DOHH2 (cell line): ENCODE results near the gene PRSS38.

ENCODE experiments used
- H3F3A ChIP-seq: fragments of 200-600 bp; sonication (generic), shearing (Covaris generic); 2 replicates; pipeline ENCODE4 v1.6.0; 2016; ENCODE audit warnings: antibody characterized with exemption, mild to moderate bottlenecking; ENCODE audit not compliant: control insufficient read depth, insufficient read depth
- H3K27ac ChIP-seq: fragments of 200-600 bp; sonication (generic); 2 replicates; pipeline ENCODE4 v1.5.1; 2014; ENCODE audit warnings: low read depth, mild to moderate bottlenecking, low read length, moderate library complexity
- H3K27me3 ChIP-seq: fragments of 200-600 bp; sonication (generic); 2 replicates; pipeline ENCODE4 v1.6.1; 2014; ENCODE audit warnings: mild to moderate bottlenecking, low read length, mixed read lengths; ENCODE audit not compliant: control insufficient read depth
- H3K36me3 ChIP-seq: fragments of 200-600 bp; sonication (generic); 2 replicates; pipeline ENCODE4 v1.6.1; 2014; ENCODE audit warnings: mild to moderate bottlenecking, low read length, moderate library complexity, mixed read lengths; ENCODE audit not compliant: control insufficient read depth
- H3K4me1 ChIP-seq: fragments of 200-600 bp; sonication (generic); 2 replicates; pipeline ENCODE4 v1.6.1; 2014; ENCODE audit warnings: mild to moderate bottlenecking, low read length, mixed read lengths; ENCODE audit not compliant: control insufficient read depth
- H3K4me2 ChIP-seq: fragments of 200-600 bp; sonication (generic); 2 replicates; pipeline ENCODE4 v1.6.0; 2014; ENCODE audit warnings: mild to moderate bottlenecking, low read length, moderate library complexity
- H3K4me3 ChIP-seq: fragments of 200-600 bp; sonication (generic); 2 replicates; pipeline ENCODE4 v1.5.1; 2014; ENCODE audit warnings: mild to moderate bottlenecking, low read length, mixed read lengths
- H3K79me2 ChIP-seq: fragments of 200-600 bp; sonication (generic); 2 replicates; pipeline ENCODE4 v1.6.1; 2014; ENCODE audit warnings: mild to moderate bottlenecking, low read length, mixed read lengths; ENCODE audit not compliant: control insufficient read depth
- H3K9me2 ChIP-seq: fragments of 200-600 bp; sonication (generic); replicated peaks from 2 replicates; pipeline ENCODE4 v1.6.1; 2014; ENCODE audit warnings: mild to moderate bottlenecking, low read length, mixed read lengths; ENCODE audit not compliant: control insufficient read depth
- H3K9me3 ChIP-seq: fragments of 200-600 bp; sonication (generic); 2 replicates; pipeline ENCODE4 v1.6.1; 2014; ENCODE audit warnings: antibody characterized with exemption, low read length, mixed read lengths; ENCODE audit not compliant: control insufficient read depth, insufficient read depth
- H4K20me1 ChIP-seq: fragments of 200-600 bp; sonication (generic); 2 replicates; pipeline ENCODE4 v1.6.0; 2014; ENCODE audit warnings: low read depth, mild to moderate bottlenecking, antibody characterized with exemption, low read length, moderate library complexity; ENCODE audit not compliant: control insufficient read depth, insufficient read depth
- EZH2phosphoT487 ChIP-seq: fragments of 200-600 bp; sonication (generic); IDR thresholded peaks from 2 replicates; pipeline ENCODE4 v1.6.1; 2017; ENCODE audit warnings: borderline replicate concordance, mild to moderate bottlenecking, antibody characterized with exemption, low read length, moderate library complexity, mixed read lengths
- TF ChIP-seq, protein P1 (sequence below): fragments of 200-600 bp; sonication (generic); IDR thresholded peaks from one replicate; pipeline ENCODE4 v1.5.1; 2014; ENCODE audit warnings: antibody characterized with exemption, mild to moderate bottlenecking, low read depth, low read length; ENCODE audit not compliant: poor library complexity, severe bottlenecking

The PRSS38 gene

DNA sequence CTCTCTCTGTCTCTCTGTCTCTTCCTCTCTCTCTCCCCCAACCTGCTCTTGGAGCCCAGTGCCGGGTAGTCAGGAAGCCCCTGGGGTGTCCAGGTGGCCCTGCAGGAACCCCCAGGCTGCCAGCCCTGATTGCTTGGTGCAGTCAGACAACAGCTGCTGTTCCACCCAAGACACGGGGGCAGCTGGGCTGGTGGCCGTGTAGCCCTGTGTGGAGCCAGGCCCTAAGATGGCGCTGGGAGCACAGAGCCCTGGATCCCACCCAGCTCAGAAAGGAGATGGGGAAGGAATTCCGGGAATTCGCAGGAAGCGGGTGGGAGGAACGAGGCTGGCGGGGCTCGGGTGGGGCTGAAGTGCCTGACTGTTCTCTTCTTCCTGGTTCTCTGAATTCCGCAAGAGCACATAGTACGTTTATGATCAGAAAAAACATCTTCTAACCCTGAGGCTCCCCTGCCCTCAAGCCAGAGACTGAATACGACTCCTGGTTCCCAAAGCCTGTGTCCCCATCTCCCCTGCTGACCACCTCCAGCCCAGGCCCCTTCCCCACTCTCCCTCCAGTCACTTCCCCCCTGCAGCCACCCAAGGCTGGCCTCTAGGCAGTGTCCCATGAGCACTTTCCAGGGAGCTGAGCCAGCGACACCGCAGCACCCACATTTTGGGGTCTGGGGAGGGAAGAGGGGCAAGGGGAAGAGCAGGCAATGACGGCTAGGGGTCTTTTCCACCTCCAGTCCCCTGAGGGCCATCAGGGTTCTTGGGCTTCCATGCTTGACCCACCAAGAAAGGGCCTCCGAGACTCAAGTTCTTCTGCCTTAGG, 77.2 kb downstream of the PRSS38 start:
- Histone ChIP-seq H3K4me2 (no peak overlapping the region), H3K27ac (no peak overlapping the region), H3K36me3 (no peaks in the 10 kb centered on the region), H3K4me3 (no peak overlapping the region), H3K4me1 (no peaks in the 10 kb centered on the region), H3K9me3 (no peaks in the 10 kb centered on the region), H4K20me1 (no peaks in the 10 kb centered on the region), H3K9me2 (no peaks in the 10 kb centered on the region), H3K79me2 (no peaks in the 10 kb centered on the region), H3F3A (no peaks in the 10 kb centered on the region), H3K27me3 (no peaks in the 10 kb centered on the region)
- no peak for TF ChIP-seq EZH2phosphoT487
- TF ChIP-seq, protein P1, sequence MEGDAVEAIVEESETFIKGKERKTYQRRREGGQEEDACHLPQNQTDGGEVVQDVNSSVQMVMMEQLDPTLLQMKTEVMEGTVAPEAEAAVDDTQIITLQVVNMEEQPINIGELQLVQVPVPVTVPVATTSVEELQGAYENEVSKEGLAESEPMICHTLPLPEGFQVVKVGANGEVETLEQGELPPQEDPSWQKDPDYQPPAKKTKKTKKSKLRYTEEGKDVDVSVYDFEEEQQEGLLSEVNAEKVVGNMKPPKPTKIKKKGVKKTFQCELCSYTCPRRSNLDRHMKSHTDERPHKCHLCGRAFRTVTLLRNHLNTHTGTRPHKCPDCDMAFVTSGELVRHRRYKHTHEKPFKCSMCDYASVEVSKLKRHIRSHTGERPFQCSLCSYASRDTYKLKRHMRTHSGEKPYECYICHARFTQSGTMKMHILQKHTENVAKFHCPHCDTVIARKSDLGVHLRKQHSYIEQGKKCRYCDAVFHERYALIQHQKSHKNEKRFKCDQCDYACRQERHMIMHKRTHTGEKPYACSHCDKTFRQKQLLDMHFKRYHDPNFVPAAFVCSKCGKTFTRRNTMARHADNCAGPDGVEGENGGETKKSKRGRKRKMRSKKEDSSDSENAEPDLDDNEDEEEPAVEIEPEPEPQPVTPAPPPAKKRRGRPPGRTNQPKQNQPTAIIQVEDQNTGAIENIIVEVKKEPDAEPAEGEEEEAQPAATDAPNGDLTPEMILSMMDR = no peak

DNA sequence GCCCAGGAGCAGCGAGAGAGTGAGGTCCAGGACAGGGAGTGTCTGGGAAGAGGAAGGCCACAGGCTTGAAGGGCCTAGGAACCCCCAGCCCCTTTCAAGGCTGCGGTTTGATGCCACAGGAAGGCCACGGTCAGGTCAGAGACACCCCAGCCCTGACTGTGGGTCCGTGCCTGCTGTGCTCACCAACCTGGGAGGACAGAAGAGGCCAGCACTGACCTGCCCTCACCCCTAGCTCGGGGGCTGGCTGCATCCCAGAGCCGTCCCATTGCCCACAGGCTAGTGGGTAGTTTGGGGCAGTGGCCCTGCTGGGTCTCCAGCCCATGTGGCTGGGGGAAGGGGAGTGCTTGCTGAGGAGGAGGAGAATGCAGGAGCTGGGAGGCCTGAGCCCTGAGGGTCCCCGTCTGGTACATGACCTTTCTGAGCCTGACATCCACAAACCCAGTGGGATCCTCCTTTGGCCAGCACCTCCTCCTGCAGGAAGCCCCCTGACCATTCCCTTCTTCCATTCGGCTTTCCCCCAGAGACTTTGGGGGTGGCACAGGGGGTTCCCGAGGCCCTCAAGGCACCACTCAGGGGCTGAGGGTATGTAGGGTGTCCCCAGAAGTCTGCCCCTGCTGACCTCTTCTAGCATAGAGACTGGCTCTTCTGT, 77.9 kb downstream of the PRSS38 start:
- Histone ChIP-seq H3K27me3 (no peaks in the 10 kb centered on the region), H3K9me3 (no peaks in the 10 kb centered on the region), H3K9me2 (no peaks in the 10 kb centered on the region), H3K4me1 (no peaks in the 10 kb centered on the region), H4K20me1 (no peaks in the 10 kb centered on the region), H3F3A (no peaks in the 10 kb centered on the region), H3K36me3 (no peaks in the 10 kb centered on the region), H3K4me3 (no peak overlapping the region), H3K79me2 (no peaks in the 10 kb centered on the region), H3K4me2 (no peak overlapping the region), H3K27ac (no peak overlapping the region)
- TF ChIP-seq EZH2phosphoT487 = no peak
- TF ChIP-seq, protein P1 = no peak

DNA sequence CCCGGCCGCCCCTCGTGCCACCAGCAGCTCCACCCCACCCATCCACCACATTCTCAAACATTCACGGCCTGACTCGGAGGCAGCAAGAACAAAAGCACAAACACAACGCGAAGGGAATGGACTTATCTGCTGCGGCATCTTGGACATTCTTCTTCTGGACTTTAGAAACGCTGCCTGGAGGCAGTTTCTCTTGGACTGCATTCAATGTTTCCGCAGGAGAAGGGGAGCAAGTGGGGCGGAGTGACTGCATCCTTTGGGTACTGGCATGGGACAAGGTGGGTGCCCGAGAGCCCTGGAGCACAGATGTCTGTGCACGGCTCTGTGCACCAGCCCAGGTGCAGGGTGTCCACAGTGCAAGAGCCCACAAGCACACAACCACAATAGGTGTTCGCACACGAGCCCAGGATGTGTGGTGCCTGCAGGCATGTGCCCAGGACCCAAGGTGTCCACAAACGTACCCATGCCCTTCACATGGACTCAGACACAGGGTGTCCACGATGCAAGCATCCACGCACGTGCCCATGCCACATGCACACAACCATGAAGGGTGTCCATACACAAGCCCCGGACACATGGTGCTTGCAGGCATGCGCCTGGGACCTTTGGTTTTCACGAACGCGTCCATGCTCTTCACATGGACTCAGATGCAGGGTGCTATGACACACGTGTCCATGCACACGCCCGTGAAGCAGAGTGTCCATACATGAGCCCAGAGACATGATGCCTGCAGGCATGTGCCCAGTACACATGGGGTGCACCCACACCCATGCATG, 78.7 kb downstream of the PRSS38 start:
- H4K20me1 ChIP-seq = no peaks in the 10 kb centered on the region
- H3K36me3 ChIP-seq = no peaks in the 10 kb centered on the region
- H3K27me3 ChIP-seq = no peaks in the 10 kb centered on the region
- no peaks in the 10 kb centered on the region for H3K9me2 ChIP-seq
- no peaks in the 10 kb centered on the region for H3K79me2 ChIP-seq
- H3K4me2 ChIP-seq = no peak overlapping the region
- no peaks in the 10 kb centered on the region for H3K4me1 ChIP-seq
- H3K27ac ChIP-seq = no peak overlapping the region
- H3K9me3 ChIP-seq = no peaks in the 10 kb centered on the region
- TF ChIP-seq EZH2phosphoT487 = no peak
- TF ChIP-seq, protein P1 = no peak
- H3K4me3 ChIP-seq = no peak overlapping the region
- H3F3A ChIP-seq = no peaks in the 10 kb centered on the region
